Measurements from ENCODE around the gene MTMR3. TPM values are rescaled to one million over a fixed set of nuclear protein-coding genes. Genes with fewer than 3 reads are reported as not detected.

Gene MTMR3
- total RNA-seq, 1 experiment from 2014 or later = 27.0 TPM

DNA sequence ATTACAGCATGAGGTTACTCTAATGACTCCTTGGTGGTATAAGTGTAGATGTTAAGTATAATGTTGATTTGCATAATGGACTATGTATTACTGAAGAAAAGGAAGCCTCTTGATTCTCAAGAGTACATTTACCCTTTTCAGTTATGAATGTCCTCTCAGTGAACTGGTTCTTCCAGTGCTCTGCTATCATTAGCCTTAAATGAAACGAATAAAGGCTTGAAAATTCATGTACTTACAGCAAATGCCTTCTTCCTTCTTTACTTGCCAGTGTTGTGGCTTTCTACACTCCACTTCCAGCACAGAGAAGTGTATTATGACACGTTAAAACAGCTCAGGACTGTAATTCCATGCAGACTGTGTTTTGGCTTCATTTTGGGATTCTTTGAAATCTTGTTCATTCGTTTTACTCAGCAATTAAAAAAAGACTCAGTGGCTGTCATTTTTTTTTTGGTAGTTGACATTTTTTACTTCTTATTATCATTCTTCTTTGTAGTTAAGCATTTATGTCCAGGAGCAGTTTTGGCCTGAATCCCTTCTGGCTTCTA is 96.9 kb downstream of the MTMR3 start:
- RAD21 ChIA-PET (ENCODE audit: low non-redundant PET in 1 of 2, low total read pairs in 2 of 2, uncharacterized antibody in 2 of 2, unreplicated experiment in 2 of 2) = no interaction called here
- TF ChIP-seq RAD21 (IDR thresholded peaks at IDR 0.05; ENCODE audit: low read depth) (no peak), TCF7L2 (IDR thresholded peaks at IDR 0.05; ENCODE audit: borderline replicate concordance, extremely low read depth, insufficient read depth, insufficient read length) (no peak), CEBPB (IDR thresholded peaks at IDR 0.05; ENCODE audit: low read depth) (no peak), SIN3A (IDR thresholded peaks at IDR 0.05; ENCODE audit: low read depth) (no peak), EZH2 (IDR thresholded peaks at IDR 0.05) (no peak), EZH2phosphoT487 (IDR thresholded peaks at IDR 0.05; ENCODE audit: borderline replicate concordance) (no peak), SRF (IDR thresholded peaks at IDR 0.05; ENCODE audit: low read depth) (no peak), ELF1 (IDR thresholded peaks at IDR 0.05; ENCODE audit: borderline replicate concordance, low read depth) (no peak)
- TF ChIP-seq, protein P1, sequence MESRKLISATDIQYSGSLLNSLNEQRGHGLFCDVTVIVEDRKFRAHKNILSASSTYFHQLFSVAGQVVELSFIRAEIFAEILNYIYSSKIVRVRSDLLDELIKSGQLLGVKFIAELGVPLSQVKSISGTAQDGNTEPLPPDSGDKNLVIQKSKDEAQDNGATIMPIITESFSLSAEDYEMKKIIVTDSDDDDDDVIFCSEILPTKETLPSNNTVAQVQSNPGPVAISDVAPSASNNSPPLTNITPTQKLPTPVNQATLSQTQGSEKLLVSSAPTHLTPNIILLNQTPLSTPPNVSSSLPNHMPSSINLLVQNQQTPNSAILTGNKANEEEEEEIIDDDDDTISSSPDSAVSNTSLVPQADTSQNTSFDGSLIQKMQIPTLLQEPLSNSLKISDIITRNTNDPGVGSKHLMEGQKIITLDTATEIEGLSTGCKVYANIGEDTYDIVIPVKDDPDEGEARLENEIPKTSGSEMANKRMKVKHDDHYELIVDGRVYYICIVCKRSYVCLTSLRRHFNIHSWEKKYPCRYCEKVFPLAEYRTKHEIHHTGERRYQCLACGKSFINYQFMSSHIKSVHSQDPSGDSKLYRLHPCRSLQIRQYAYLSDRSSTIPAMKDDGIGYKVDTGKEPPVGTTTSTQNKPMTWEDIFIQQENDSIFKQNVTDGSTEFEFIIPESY (IDR thresholded peaks at IDR 0.05; ENCODE audit: extremely low read depth, insufficient replicate concordance, low read length) = no peak
- CTCF ChIA-PET = interaction anchor here (1.5 kb wide), 1 partner anchor 25 kb away, joined by 3 read pairs; no protein-coding TSS in a partner anchor

More for the DNA sequence above, 96.9 kb downstream of the MTMR3 start:
- H3K9ac ChIP-seq (ENCODE audit: low read length) = no peak overlapping the region
- intact Hi-C loops (cut with micrococcal nuclease) = no loop called here
- POLR2A ChIA-PET = no interaction called here
- no peak overlapping the region for H2AFZ ChIP-seq (ENCODE audit: low read depth, low read length, poor library complexity, severe bottlenecking)
- no TSS peak for BruUV-seq (replicated peaks)
- DNase-seq (ENCODE audit: low read depth, low spot score) (no peak), ATAC-seq (peak; percentile 27; the same call in 1 of the 2 replicates)
- H3K27ac ChIP-seq (ENCODE audit: low read depth, low read length) = no peak overlapping the region
- no peaks in the 10 kb centered on the region for H3K27me3 ChIP-seq (ENCODE audit: insufficient read depth, low read length)
- H3K4me1 ChIP-seq (ENCODE audit: control insufficient read depth in 1 of 2, insufficient read depth in 2 of 2, low read length in 2 of 2) = peaks cover 11 to 16% of the 10 kb centered on the region in 2 experiments
- no peaks in the 10 kb centered on the region for H3K79me2 ChIP-seq (ENCODE audit: insufficient read depth, low read length)
- H3K4me3 ChIP-seq (replicated peaks in 1 of 2; ENCODE audit: low read depth in 1 of 2, low read length in 2 of 2) = no peak overlapping the region
- H4K20me1 ChIP-seq (ENCODE audit: insufficient read depth) = no peaks in the 10 kb centered on the region; the same call in 1 of the 2 replicates
- no peaks in the 10 kb centered on the region for H3K36me3 ChIP-seq (ENCODE audit: control insufficient read depth in 1 of 2, insufficient read depth in 2 of 2, low read length in 2 of 2)
- H3K9me3 ChIP-seq (ENCODE audit: control insufficient read depth in 1 of 2, insufficient read depth in 1 of 2, low read depth in 1 of 2, low read length in 2 of 2) = no peaks in the 10 kb centered on the region
- peak overlapping the region; percentile 55 for H3K4me2 ChIP-seq (ENCODE audit: low read length)
- no peaks in the 10 kb centered on the region for H3K9me2 ChIP-seq (ENCODE audit: insufficient read depth)

All from HCT116 (cell line).